Caco-2 (cell line): ENCODE measurements around the gene AKR1B1. TPM values are rescaled to one million over a fixed set of nuclear protein-coding genes. Genes with fewer than 3 reads are reported as not detected.

Experiments
- BruUV-seq: library from RNA; stranded (reverse); fragments of 400-500 nt; replicated peaks from 2 replicates; lab custom pipeline; 2021; lab: Mats Ljungman, UMichigan
- CTCF ChIA-PET: fragments of 300-600 bp; sonication (Branson Sonifier 250); formaldehyde crosslinking; loops from one replicate; lab custom pipeline; 2022; ENCODE audit warnings: antibody characterized with exemption; lab: Charles Lee
- POLR2A ChIA-PET: fragments of 300-600 bp; sonication (Branson Sonifier 250); formaldehyde crosslinking; loops from one replicate; lab custom pipeline; 2022; ENCODE audit warnings: antibody characterized with exemption; lab: Charles Lee
- DNase-seq, 2 experiments: peaks; one replicate each; pipeline versions ENCODE4 v3.0.0 to v3.0.0-alpha.2; 2020 to 2022
- H3K27me3 ChIP-seq: replicated peaks from 2 replicates; pipeline ENCODE4 v1.6.0; 2011; ENCODE audit warnings: low read length; ENCODE audit not compliant: control insufficient read depth, insufficient read depth
- H3K36me3 ChIP-seq: 2 replicates; pipeline ENCODE4 v1.5.1; 2011; ENCODE audit warnings: low read length; ENCODE audit not compliant: control insufficient read depth, insufficient read depth
- H3K4me1 ChIP-seq: fragments of 250-450 bp; sonication (Bioruptor Pico); 2 replicates; pipeline ENCODE4 v1.5.1; 2020; ENCODE audit warnings: mild to moderate bottlenecking
- H3K4me3 ChIP-seq: 2 replicates; pipeline ENCODE4 v1.5.1; 2011; ENCODE audit warnings: low read depth, mild to moderate bottlenecking, control low read depth, low read length
- H3K9me3 ChIP-seq: fragments of 250-450 bp; sonication (Bioruptor Pico); 2 replicates; pipeline ENCODE4 v1.5.1; 2020; ENCODE audit warnings: mild to moderate bottlenecking, moderate library complexity
- H3K27ac Mint-ChIP-seq: one replicate; pipeline ENCODE4 v1.8.0; 2022; ENCODE audit warnings: mixed read lengths; ENCODE audit not compliant: unreplicated experiment
- H3K27me3 Mint-ChIP-seq: one replicate; pipeline ENCODE4 v1.8.0; 2022; ENCODE audit warnings: mixed read lengths; ENCODE audit not compliant: insufficient read depth, unreplicated experiment
- H3K36me3 Mint-ChIP-seq: one replicate; pipeline ENCODE4 v1.8.0; 2022; ENCODE audit warnings: mild to moderate bottlenecking, mixed read lengths; ENCODE audit not compliant: insufficient read depth, unreplicated experiment
- H3K4me1 Mint-ChIP-seq: one replicate; pipeline ENCODE4 v1.8.0; 2022; ENCODE audit warnings: low read depth, mixed read lengths; ENCODE audit not compliant: unreplicated experiment
- H3K4me3 Mint-ChIP-seq: one replicate; pipeline ENCODE4 v1.8.0; 2022; ENCODE audit warnings: mild to moderate bottlenecking, moderate library complexity, mixed read lengths; ENCODE audit not compliant: unreplicated experiment
- H3K9me3 Mint-ChIP-seq: one replicate; pipeline ENCODE4 v1.8.0; 2022; ENCODE audit warnings: mixed read lengths; ENCODE audit not compliant: unreplicated experiment
- intact Hi-C: fragments of 100-400 bp; cut with micrococcal nuclease; formaldehyde crosslinking; loops from one replicate; pipeline ENCODE4 v1.10.0; 2022; ENCODE audit not compliant: unreplicated experiment
- total RNA-seq: library from RNA; stranded (reverse); gene quantifications from 2 replicates; pipeline ENCODE4 v1.2.3, GENCODE V29; 2022
- TF ChIP-seq, protein P1 (sequence below), 2 experiments: fragments of 200-600 bp in 1 of 2; IDR thresholded peaks; 1 replicate in 1 of 2; 2 replicates in 1 of 2; pipeline versions ENCODE4 v1.5.1 to v1.8.0; 2011 to 2022; ENCODE audit warnings: antibody characterized with exemption in 1 of 2, control low read depth in 1 of 2, inconsistent platforms in 1 of 2, low read depth in 1 of 2, low read length in 1 of 2, mild to moderate bottlenecking in 1 of 2, moderate library complexity in 1 of 2; ENCODE audit not compliant: insufficient read depth in 1 of 2, severe bottlenecking in 1 of 2, unreplicated experiment in 1 of 2

Gene AKR1B1
- total RNA-seq, 1 experiment from 2014 or later: 58.6 TPM

GRCh38 chr7:134440476-134440875 lies 18.4 kb downstream of the AKR1B1 start:
- Histone ChIP-seq H3K4me3 (no peak overlapping the region), H3K27me3 (no peaks in the 10 kb centered on the region), H3K4me1 (peaks cover 1% of the 10 kb centered on the region; the same call in 1 of the 2 replicates), H3K36me3 (no peaks in the 10 kb centered on the region), H3K9me3 (no peaks in the 10 kb centered on the region)
- intact Hi-C loops: no loop called here
- Mint-ChIP-seq H3K36me3 (peaks cover 2% of the 10 kb centered on the region), H3K27me3 (no peaks in the 10 kb centered on the region), H3K4me3 (no peak overlapping the region), H3K9me3 (no peaks in the 10 kb centered on the region), H3K4me1 (peaks cover 1% of the 10 kb centered on the region), H3K27ac (no peak overlapping the region)
- no peak for DNase-seq
- no TSS peak for BruUV-seq
- TF ChIP-seq, protein P1, sequence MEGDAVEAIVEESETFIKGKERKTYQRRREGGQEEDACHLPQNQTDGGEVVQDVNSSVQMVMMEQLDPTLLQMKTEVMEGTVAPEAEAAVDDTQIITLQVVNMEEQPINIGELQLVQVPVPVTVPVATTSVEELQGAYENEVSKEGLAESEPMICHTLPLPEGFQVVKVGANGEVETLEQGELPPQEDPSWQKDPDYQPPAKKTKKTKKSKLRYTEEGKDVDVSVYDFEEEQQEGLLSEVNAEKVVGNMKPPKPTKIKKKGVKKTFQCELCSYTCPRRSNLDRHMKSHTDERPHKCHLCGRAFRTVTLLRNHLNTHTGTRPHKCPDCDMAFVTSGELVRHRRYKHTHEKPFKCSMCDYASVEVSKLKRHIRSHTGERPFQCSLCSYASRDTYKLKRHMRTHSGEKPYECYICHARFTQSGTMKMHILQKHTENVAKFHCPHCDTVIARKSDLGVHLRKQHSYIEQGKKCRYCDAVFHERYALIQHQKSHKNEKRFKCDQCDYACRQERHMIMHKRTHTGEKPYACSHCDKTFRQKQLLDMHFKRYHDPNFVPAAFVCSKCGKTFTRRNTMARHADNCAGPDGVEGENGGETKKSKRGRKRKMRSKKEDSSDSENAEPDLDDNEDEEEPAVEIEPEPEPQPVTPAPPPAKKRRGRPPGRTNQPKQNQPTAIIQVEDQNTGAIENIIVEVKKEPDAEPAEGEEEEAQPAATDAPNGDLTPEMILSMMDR (IDR thresholded peaks at IDR 0.05; ENCODE audit: insufficient read depth in 1 of 2, low read depth in 1 of 2, low read length in 1 of 2, severe bottlenecking in 1 of 2, unreplicated experiment in 1 of 2): no peak
- POLR2A ChIA-PET: no interaction called here
- CTCF ChIA-PET: interaction anchor here (2.2 kb wide), 1 partner anchor 74 kb away, joined by 5 read pairs; no protein-coding TSS in a partner anchor

DNA sequence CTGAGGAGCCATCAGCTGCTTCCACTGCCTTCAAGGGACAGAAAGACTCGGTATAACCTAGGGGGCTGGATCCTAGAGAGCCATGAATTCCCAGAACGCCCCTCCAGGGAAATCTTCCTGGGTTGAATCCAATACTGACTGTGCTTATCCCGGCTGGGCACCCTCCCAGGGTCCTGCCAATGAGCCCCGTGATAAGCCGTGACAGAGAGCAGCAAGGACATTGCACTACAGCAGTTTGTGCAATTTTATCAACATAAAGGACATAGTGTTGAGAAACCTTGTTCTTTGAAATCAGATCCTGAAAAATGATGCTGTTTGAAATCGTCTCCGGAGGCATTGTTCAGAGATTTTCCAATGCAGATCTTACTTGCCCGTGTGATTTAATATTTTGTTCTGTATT lies 18.8 kb downstream of the AKR1B1 start:
- H3K4me1 Mint-ChIP-seq: peaks cover 5% of the 10 kb centered on the region
- H3K27me3 ChIP-seq: no peaks in the 10 kb centered on the region
- H3K4me1 ChIP-seq: peaks cover 4% of the 10 kb centered on the region; the same call in 1 of the 2 replicates
- no peaks in the 10 kb centered on the region for H3K36me3 ChIP-seq
- no peaks in the 10 kb centered on the region for H3K36me3 Mint-ChIP-seq
- BruUV-seq: no TSS peak
- H3K4me3 Mint-ChIP-seq: no peak overlapping the region
- DNase-seq: no peak
- no peaks in the 10 kb centered on the region for H3K9me3 ChIP-seq
- H3K9me3 Mint-ChIP-seq: no peaks in the 10 kb centered on the region
- no peaks in the 10 kb centered on the region for H3K27me3 Mint-ChIP-seq
- CTCF ChIA-PET: interaction anchor here (2.2 kb wide), 1 partner anchor 74 kb away, joined by 5 read pairs; no protein-coding TSS in a partner anchor
- TF ChIP-seq, protein P1 (IDR thresholded peaks at IDR 0.05; ENCODE audit: insufficient read depth in 1 of 2, low read depth in 1 of 2, low read length in 1 of 2, severe bottlenecking in 1 of 2, unreplicated experiment in 1 of 2): no peak
- no peak overlapping the region for H3K27ac Mint-ChIP-seq
- POLR2A ChIA-PET: no interaction called here
- intact Hi-C loops: no loop called here
- H3K4me3 ChIP-seq: no peak overlapping the region

GRCh38 chr7:134438946-134439345 lies 20.0 kb downstream of the AKR1B1 start:
- Mint-ChIP-seq H3K9me3 (no peaks in the 10 kb centered on the region), H3K27me3 (no peaks in the 10 kb centered on the region), H3K27ac (no peak overlapping the region), H3K36me3 (no peaks in the 10 kb centered on the region), H3K4me3 (no peak overlapping the region), H3K4me1 (peaks cover 10% of the 10 kb centered on the region)
- intact Hi-C loops: loop anchor here (10.0 kb wide), 1 partner anchor 506 kb away; no protein-coding TSS in a partner anchor
- Histone ChIP-seq H3K4me1 (peaks cover 10% of the 10 kb centered on the region), H3K27me3 (no peaks in the 10 kb centered on the region), H3K36me3 (no peaks in the 10 kb centered on the region), H3K4me3 (no peak overlapping the region), H3K9me3 (no peaks in the 10 kb centered on the region)
- TF ChIP-seq, protein P1 (IDR thresholded peaks at IDR 0.05; ENCODE audit: insufficient read depth in 1 of 2, low read depth in 1 of 2, low read length in 1 of 2, severe bottlenecking in 1 of 2, unreplicated experiment in 1 of 2): no peak
- CTCF ChIA-PET: interaction anchor here (2.2 kb wide), 1 partner anchor 75 kb away, joined by 5 read pairs; no protein-coding TSS in a partner anchor
- no peak for DNase-seq
- POLR2A ChIA-PET: no interaction called here
- BruUV-seq: no TSS peak
